ENCODE data around the gene MUC6. TPM values are rescaled to one million over a fixed set of nuclear protein-coding genes. Genes with fewer than 3 reads are reported as not detected.

Gene MUC6
- total and polyA plus RNA-seq, 2 of the 8 experiments (the other 6 are each of a cell fraction or from before 2014, with no cell fraction given), result not detected

GRCh38 chr11:1017269-1018005 is 19.1 kb downstream of the MUC6 start:
- no peak overlapping the region for H4K91ac ChIP-seq (replicated peaks; ENCODE audit: insufficient read length, low read length)
- H3K23ac ChIP-seq (ENCODE audit: insufficient read length), result no peak overlapping the region
- no peaks in the 10 kb centered on the region for H3K79me2 ChIP-seq (ENCODE audit: control insufficient read depth in 1 of 2, insufficient read depth in 2 of 2, low read length in 2 of 2)
- H3K79me1 ChIP-seq (ENCODE audit: low read depth, low read length), result peaks cover 12% of the 10 kb centered on the region
- no peak overlapping the region for H3K56ac ChIP-seq (replicated peaks; ENCODE audit: insufficient read length, low read depth, low read length)
- H3K27ac ChIP-seq (ENCODE audit: low read depth, low read length), result no peak overlapping the region
- no peak for TF ChIP-seq JUN (IDR thresholded peaks at IDR 0.05; ENCODE audit: low read depth, low read length)
- H2BK12ac ChIP-seq (ENCODE audit: low read depth, low read length), result peak overlapping the region; percentile 75; the same call in 1 of the 2 replicates
- H3K36me3 ChIP-seq (ENCODE audit: control insufficient read depth in 2 of 4, insufficient read depth in 4 of 4, low read length in 3 of 4), result no peaks in the 10 kb centered on the region
- H3K9ac ChIP-seq (replicated peaks in 1 of 4; ENCODE audit: extremely low read depth in 1 of 4, low read depth in 3 of 4, low read length in 3 of 4), result no peak overlapping the region; a peak in 1 of 7 replicates
- peak overlapping the region; percentile 84 for H2AK5ac ChIP-seq (ENCODE audit: low read depth, low read length)
- H3K27me3 ChIP-seq (replicated peaks in 1 of 4; ENCODE audit: control insufficient read depth in 3 of 4, extremely low read depth in 1 of 4, insufficient read depth in 3 of 4, low read length in 3 of 4), result peaks cover 0 to 2% (median 0%) of the 10 kb centered on the region in 4 experiments; a peak in 1 of 7 replicates
- no peak overlapping the region for H3K4me2 ChIP-seq (ENCODE audit: insufficient read depth in 1 of 2, low read depth in 2 of 2, low read length in 2 of 2)
- H3K14ac ChIP-seq (ENCODE audit: insufficient read length), result no peak overlapping the region
- no peak overlapping the region for H2BK120ac ChIP-seq (replicated peaks; ENCODE audit: low read depth, low read length)
- ChIA-PET POLR2A (ENCODE audit: partially characterized antibody) (interaction anchor here (1.2 to 2.5 kb wide), 2 partner anchors 20 to 87 kb away, joined by 3 to 7 read pairs; no protein-coding TSS in a partner anchor), CTCF (ENCODE audit: partially characterized antibody) (interaction anchor here (1.0 to 2.0 kb wide), 9 partner anchors 10 to 169 kb away, joined by 3 to 6 read pairs (median 3); no protein-coding TSS in a partner anchor)
- H3K9me3 ChIP-seq (ENCODE audit: insufficient read depth in 2 of 2, low read depth in 1 of 2, low read length in 1 of 2), result peaks cover 5 to 9% of the 10 kb centered on the region in 2 experiments; a peak in 2 of 4 replicates
- peak overlapping the region; percentile 5; the same call in 1 of the 2 replicates for H2BK15ac ChIP-seq (ENCODE audit: low read length)
- peaks cover 0 to 2% (median 0%) of the 10 kb centered on the region in 4 experiments; a peak in 1 of 7 replicates for H3K4me1 ChIP-seq (replicated peaks in 1 of 4; ENCODE audit: control insufficient read depth in 3 of 4, insufficient read depth in 4 of 4, low read length in 3 of 4)
- no peak overlapping the region for H3K18ac ChIP-seq (ENCODE audit: extremely low read depth, low read length)
- peak overlapping the region; percentile 91 for H2BK5ac ChIP-seq (ENCODE audit: low read depth, low read length)
- H3K4me3 ChIP-seq (ENCODE audit: extremely low read depth in 1 of 4, insufficient read depth in 2 of 4, low read depth in 3 of 4, low read length in 4 of 4), result no peak overlapping the region
- peak overlapping the region; percentile 91 for H3K4ac ChIP-seq (replicated peaks; ENCODE audit: insufficient read length, low read depth, low read length)
- H2BK20ac ChIP-seq (ENCODE audit: low read length), result no peak overlapping the region
- no peak overlapping the region for H2AFZ ChIP-seq (ENCODE audit: low read length)
- DNase-seq (ENCODE audit: low read depth in 1 of 2, low spot score in 2 of 2) (no peak), FAIRE-seq (no peak)
- H4K8ac ChIP-seq (ENCODE audit: extremely low read depth, insufficient read depth, low read length), result no peak overlapping the region; the same call in none of the 2 replicates
- peaks cover 5% of the 10 kb centered on the region; the same call in 1 of the 2 replicates for H3K23me2 ChIP-seq (ENCODE audit: low read depth, low read length)
- H4K5ac ChIP-seq (ENCODE audit: insufficient read length, low read depth, low read length), result no peak overlapping the region
- peaks cover 0 to 10% of the 10 kb centered on the region in 2 experiments for H4K20me1 ChIP-seq (replicated peaks in 1 of 2; ENCODE audit: control insufficient read depth in 1 of 2, insufficient read depth in 2 of 2, low read length in 2 of 2)
- WGBS, 2 experiments (ENCODE audit: extremely low coverage in 1 of 2, insufficient coverage in 1 of 2, insufficient read length in 1 of 2, insufficient replicate concordance in 2 of 2, low coverage in 1 of 2, low lambda C conversion rate in 2 of 2, missing lambda C conversion rate in 1 of 2), result 76 to 100% methylated on average over 1 to 12 of the region's 12 CpGs

All from H1 (cell line).